Measurements from ENCODE around the gene RFPL4A.

Gene RFPL4A

DNA sequence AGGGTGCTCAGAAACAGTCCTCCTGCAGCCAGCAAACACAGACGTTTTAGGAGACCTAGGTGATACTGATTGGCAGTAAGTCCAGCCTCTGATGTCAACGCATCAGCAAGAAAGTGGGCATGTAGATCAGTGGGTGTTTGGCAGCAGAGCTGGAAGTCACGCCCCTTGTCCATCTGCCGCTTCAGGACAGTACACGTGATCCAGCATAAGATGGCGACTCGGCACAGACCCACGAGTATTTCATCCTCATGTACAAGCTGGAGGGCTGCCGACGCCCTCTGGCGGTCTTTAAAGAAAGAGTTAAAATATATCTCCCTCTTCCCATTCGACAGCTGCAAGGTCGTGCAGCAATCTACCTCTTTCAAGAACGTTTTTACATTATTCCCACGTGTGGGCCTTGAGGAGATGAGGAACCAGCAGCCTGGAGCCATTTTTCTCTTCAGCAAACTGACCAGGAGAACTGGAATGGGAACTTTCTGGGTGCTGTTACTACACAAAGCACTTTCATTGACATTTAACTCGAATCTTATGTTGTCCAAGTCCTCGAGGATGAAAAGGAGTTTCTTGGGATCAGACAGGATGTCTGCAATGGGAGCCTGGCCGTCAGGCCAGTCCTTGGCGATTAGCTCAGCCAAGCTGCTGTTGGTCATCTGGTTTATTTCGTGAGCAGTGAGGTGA is 50.6 kb downstream of the RFPL4A start:
- peak; percentile 48 for DNase-seq (ENCODE audit: low read depth)

GRCh38 chr19:55811340-55811739 is 52.4 kb downstream of the RFPL4A start:
- DNase-seq (ENCODE audit: low read depth), result no peak

- no peak for DNase-seq (ENCODE audit: low read depth)
Observed at GRCh38 chr19:55812449-55812848, 53.6 kb downstream of the RFPL4A start.

Measured in HS-27A (cell line).